ENCODE data around the gene TRAPPC8.
"Not testable (repeated sequence)": the region's sequence is repeated elsewhere in the genome, so short reads cannot be mapped to it uniquely, and the experiment has no call there.

Gene TRAPPC8

GRCh38 chr18:31830686-31831085 lies 112.2 kb downstream of the TRAPPC8 start:
- Histone ChIP-seq H3K4me1 (ENCODE audit: control insufficient read depth, insufficient read depth, low read length, poor library complexity, severe bottlenecking) (no peaks in the 10 kb centered on the region), H3K27ac (ENCODE audit: insufficient read depth, low read length, poor library complexity, severe bottlenecking) (no peak overlapping the region)

DNA sequence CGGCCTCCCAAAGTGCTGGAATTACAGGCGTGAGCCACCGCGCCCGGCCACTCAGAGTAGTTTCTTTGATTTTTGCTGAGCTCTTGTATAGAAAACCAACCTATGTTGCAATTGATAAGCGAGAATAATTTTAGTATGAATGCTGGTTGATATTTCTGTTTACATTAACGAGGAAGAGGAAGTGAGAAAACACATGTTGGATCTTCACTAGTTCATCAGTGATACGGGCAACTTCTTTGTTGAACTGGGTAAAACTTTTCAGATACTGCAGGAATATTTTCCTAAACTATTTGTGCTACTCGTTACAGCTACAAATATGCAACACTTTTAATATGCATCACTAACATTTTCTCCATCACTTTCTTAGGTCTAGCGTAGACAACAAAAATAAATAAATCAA lies 114.3 kb downstream of the TRAPPC8 start:
- Histone ChIP-seq H3K27ac (ENCODE audit: insufficient read depth, low read length, poor library complexity, severe bottlenecking) (no peak overlapping the region), H3K9me3 (ENCODE audit: control insufficient read depth, low read length) (no peaks in the 10 kb centered on the region), H3K4me3 (ENCODE audit: insufficient read depth, low read depth, low read length, poor library complexity, severe bottlenecking) (no peak overlapping the region), H3K27me3 (replicated peaks; ENCODE audit: control insufficient read depth, insufficient read depth, low read length, poor library complexity, severe bottlenecking) (no peaks in the 10 kb centered on the region), H3K4me1 (ENCODE audit: control insufficient read depth, insufficient read depth, low read length, poor library complexity, severe bottlenecking) (no peaks in the 10 kb centered on the region), H3K36me3 (ENCODE audit: control insufficient read depth, insufficient read depth, low read length) (peaks cover 21% of the 10 kb centered on the region)
- DNase-seq, result no peak

More at GRCh38 chr18:31830686-31831085, 112.2 kb downstream of the TRAPPC8 start:
- Histone ChIP-seq H3K36me3 (ENCODE audit: control insufficient read depth, insufficient read depth, low read length) (peaks cover 30% of the 10 kb centered on the region), H3K4me3 (ENCODE audit: insufficient read depth, low read depth, low read length, poor library complexity, severe bottlenecking) (no peak overlapping the region), H3K27me3 (replicated peaks; ENCODE audit: control insufficient read depth, insufficient read depth, low read length, poor library complexity, severe bottlenecking) (no peaks in the 10 kb centered on the region), H3K9me3 (ENCODE audit: control insufficient read depth, low read length) (no peaks in the 10 kb centered on the region)
- no peak for DNase-seq

GRCh38 chr18:31826673-31827325 lies 116.1 kb downstream of the TRAPPC8 start:
- H3K36me3 ChIP-seq (ENCODE audit: control insufficient read depth, insufficient read depth, low read length), result peaks cover 20% of the 10 kb centered on the region
- not testable (repeated sequence) for H3K27me3 ChIP-seq (replicated peaks; ENCODE audit: control insufficient read depth, insufficient read depth, low read length, poor library complexity, severe bottlenecking); H3K9me3 ChIP-seq (ENCODE audit: control insufficient read depth, low read length); H3K4me3 ChIP-seq (ENCODE audit: insufficient read depth, low read depth, low read length, poor library complexity, severe bottlenecking); H3K27ac ChIP-seq (ENCODE audit: insufficient read depth, low read length, poor library complexity, severe bottlenecking); H3K4me1 ChIP-seq (ENCODE audit: control insufficient read depth, insufficient read depth, low read length, poor library complexity, severe bottlenecking); DNase-seq

- Histone ChIP-seq H3K9me3 (ENCODE audit: control insufficient read depth, low read length) (no peaks in the 10 kb centered on the region), H3K27ac (ENCODE audit: insufficient read depth, low read length, poor library complexity, severe bottlenecking) (no peak overlapping the region), H3K27me3 (replicated peaks; ENCODE audit: control insufficient read depth, insufficient read depth, low read length, poor library complexity, severe bottlenecking) (no peaks in the 10 kb centered on the region), H3K36me3 (ENCODE audit: control insufficient read depth, insufficient read depth, low read length) (peaks cover 10% of the 10 kb centered on the region), H3K4me1 (ENCODE audit: control insufficient read depth, insufficient read depth, low read length, poor library complexity, severe bottlenecking) (no peaks in the 10 kb centered on the region), H3K4me3 (ENCODE audit: insufficient read depth, low read depth, low read length, poor library complexity, severe bottlenecking) (no peak overlapping the region)
- DNase-seq, result no peak
Measured at GRCh38 chr18:31825772-31826171, 117.2 kb downstream of the TRAPPC8 start.

DNA sequence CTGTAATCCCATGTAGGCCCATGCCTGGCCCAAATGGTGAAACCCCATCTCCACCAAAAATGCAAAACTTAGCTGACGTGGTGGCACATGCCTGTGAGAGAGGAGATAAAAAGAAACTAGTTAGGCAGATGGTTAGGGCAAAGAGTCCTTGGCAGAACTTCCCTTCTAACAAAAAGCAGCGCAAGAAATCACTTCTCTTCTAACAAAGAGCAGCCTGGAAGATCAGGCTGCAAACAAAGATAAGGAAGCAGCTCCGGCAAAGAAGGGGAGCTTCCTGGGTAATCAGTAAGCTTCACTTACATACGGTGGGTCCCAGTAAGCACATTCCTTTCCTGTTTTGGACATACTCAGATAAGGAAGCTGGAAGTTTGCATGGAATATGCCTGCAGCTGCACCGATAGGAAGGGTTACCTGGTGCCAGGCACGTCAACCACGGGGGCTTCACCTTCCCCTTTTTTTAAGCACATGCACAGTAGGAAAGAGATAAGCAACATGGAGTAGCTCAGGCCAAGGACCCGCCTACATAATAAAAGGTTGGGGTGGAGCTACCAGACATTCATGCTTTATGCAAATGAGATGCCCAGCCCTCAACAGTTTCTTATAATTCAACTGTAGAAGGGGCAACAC lies 121.3 kb downstream of the TRAPPC8 start:
- no peak for DNase-seq
- H3K27ac ChIP-seq (ENCODE audit: insufficient read depth, low read length, poor library complexity, severe bottlenecking), result no peak overlapping the region
- no peaks in the 10 kb centered on the region for H3K36me3 ChIP-seq (ENCODE audit: control insufficient read depth, insufficient read depth, low read length)
- no peak overlapping the region for H3K4me3 ChIP-seq (ENCODE audit: insufficient read depth, low read depth, low read length, poor library complexity, severe bottlenecking)
- H3K9me3 ChIP-seq (ENCODE audit: control insufficient read depth, low read length), result no peaks in the 10 kb centered on the region
- no peaks in the 10 kb centered on the region for H3K4me1 ChIP-seq (ENCODE audit: control insufficient read depth, insufficient read depth, low read length, poor library complexity, severe bottlenecking)
- H3K27me3 ChIP-seq (replicated peaks; ENCODE audit: control insufficient read depth, insufficient read depth, low read length, poor library complexity, severe bottlenecking), result no peaks in the 10 kb centered on the region

DNA sequence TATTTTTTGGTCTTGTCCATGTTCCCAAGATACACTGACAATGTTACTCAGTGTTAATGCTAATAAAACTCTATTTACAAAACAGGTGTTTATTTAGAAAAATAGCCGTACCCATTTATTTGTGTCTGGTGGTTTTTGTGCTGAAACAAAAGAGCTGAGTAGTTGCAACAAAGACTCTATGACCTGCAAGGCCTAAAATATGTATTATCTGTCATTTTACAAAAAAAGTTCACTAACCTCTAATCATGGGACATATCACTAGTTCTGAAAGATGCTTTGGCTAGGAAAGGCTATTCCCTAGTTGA lies 123.1 kb downstream of the TRAPPC8 start:
- Histone ChIP-seq H3K27me3 (replicated peaks; ENCODE audit: control insufficient read depth, insufficient read depth, low read length, poor library complexity, severe bottlenecking) (no peaks in the 10 kb centered on the region), H3K36me3 (ENCODE audit: control insufficient read depth, insufficient read depth, low read length) (no peaks in the 10 kb centered on the region), H3K4me1 (ENCODE audit: control insufficient read depth, insufficient read depth, low read length, poor library complexity, severe bottlenecking) (no peaks in the 10 kb centered on the region), H3K27ac (ENCODE audit: insufficient read depth, low read length, poor library complexity, severe bottlenecking) (no peak overlapping the region), H3K9me3 (ENCODE audit: control insufficient read depth, low read length) (no peaks in the 10 kb centered on the region), H3K4me3 (ENCODE audit: insufficient read depth, low read depth, low read length, poor library complexity, severe bottlenecking) (no peak overlapping the region)
- DNase-seq, result no peak

- Histone ChIP-seq H3K4me3 (ENCODE audit: insufficient read depth, low read depth, low read length, poor library complexity, severe bottlenecking) (no peak overlapping the region), H3K36me3 (ENCODE audit: control insufficient read depth, insufficient read depth, low read length) (no peaks in the 10 kb centered on the region), H3K27me3 (replicated peaks; ENCODE audit: control insufficient read depth, insufficient read depth, low read length, poor library complexity, severe bottlenecking) (no peaks in the 10 kb centered on the region), H3K27ac (ENCODE audit: insufficient read depth, low read length, poor library complexity, severe bottlenecking) (no peak overlapping the region), H3K9me3 (ENCODE audit: control insufficient read depth, low read length) (no peaks in the 10 kb centered on the region), H3K4me1 (ENCODE audit: control insufficient read depth, insufficient read depth, low read length, poor library complexity, severe bottlenecking) (no peaks in the 10 kb centered on the region)
- no peak for DNase-seq
Measured at GRCh38 chr18:31819106-31819924, 123.6 kb downstream of the TRAPPC8 start.

DNA sequence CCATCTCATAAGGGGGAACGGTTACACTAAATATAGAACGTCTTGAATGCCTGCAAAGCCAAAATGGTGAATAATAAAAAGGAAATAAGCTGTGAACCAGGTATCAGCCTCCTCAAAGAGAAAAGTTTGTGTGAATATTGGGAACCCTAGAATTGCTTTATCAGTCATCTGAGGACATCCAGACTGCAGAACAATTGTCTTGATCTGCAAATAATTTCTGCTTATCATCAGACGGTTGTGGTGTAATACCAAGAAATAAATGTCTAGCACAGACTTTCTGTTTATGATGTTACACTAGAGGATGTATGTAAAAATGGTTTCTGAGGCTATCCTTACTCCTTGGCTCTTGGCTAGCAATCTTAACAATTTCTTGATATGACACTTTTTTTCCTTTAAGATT lies 128.8 kb downstream of the TRAPPC8 start:
- Histone ChIP-seq H3K9me3 (ENCODE audit: control insufficient read depth, low read length) (no peaks in the 10 kb centered on the region), H3K27ac (ENCODE audit: insufficient read depth, low read length, poor library complexity, severe bottlenecking) (no peak overlapping the region), H3K27me3 (replicated peaks; ENCODE audit: control insufficient read depth, insufficient read depth, low read length, poor library complexity, severe bottlenecking) (no peaks in the 10 kb centered on the region), H3K4me3 (ENCODE audit: insufficient read depth, low read depth, low read length, poor library complexity, severe bottlenecking) (no peak overlapping the region), H3K36me3 (ENCODE audit: control insufficient read depth, insufficient read depth, low read length) (no peaks in the 10 kb centered on the region), H3K4me1 (ENCODE audit: control insufficient read depth, insufficient read depth, low read length, poor library complexity, severe bottlenecking) (no peaks in the 10 kb centered on the region)
- DNase-seq, result no peak

- not testable (repeated sequence) for H3K9me3 ChIP-seq (ENCODE audit: control insufficient read depth, low read length); H3K4me3 ChIP-seq (ENCODE audit: insufficient read depth, low read depth, low read length, poor library complexity, severe bottlenecking); H3K27ac ChIP-seq (ENCODE audit: insufficient read depth, low read length, poor library complexity, severe bottlenecking); H3K27me3 ChIP-seq (replicated peaks; ENCODE audit: control insufficient read depth, insufficient read depth, low read length, poor library complexity, severe bottlenecking); H3K4me1 ChIP-seq (ENCODE audit: control insufficient read depth, insufficient read depth, low read length, poor library complexity, severe bottlenecking); DNase-seq; H3K36me3 ChIP-seq (ENCODE audit: control insufficient read depth, insufficient read depth, low read length)
Measured at GRCh38 chr18:31810336-31811130, 132.4 kb downstream of the TRAPPC8 start.

All from effector memory CD4-positive, alpha-beta T cell (primary cell).